Upper lobe of right lung (tissue), 1 donor: ENCODE data around the gene P2RX2. TPM values are rescaled to one million over a fixed set of nuclear protein-coding genes. Genes with fewer than 3 reads are reported as not detected.

Experiments used
- ATAC-seq: fragments of 200-7000 bp; cut with Tn5 transposase; one replicate; pipeline ENCODE4 v1.9.1; 2020; ENCODE audit warnings: mild to moderate bottlenecking, moderate library complexity
- DNase-seq: peaks from one replicate; pipeline ENCODE4 v3.0.0-alpha.2; 2020
- H3K27ac ChIP-seq: fragments of 200-600 bp; one replicate; pipeline ENCODE4 v1.8.0; 2022
- H3K27me3 ChIP-seq: fragments of 200-600 bp; one replicate; pipeline ENCODE4 v1.8.0; 2022; ENCODE audit warnings: mild to moderate bottlenecking
- H3K36me3 ChIP-seq: fragments of 200-600 bp; one replicate; pipeline ENCODE4 v1.8.0; 2022
- H3K4me1 ChIP-seq: fragments of 200-600 bp; one replicate; pipeline ENCODE4 v1.8.0; 2022
- H3K4me3 ChIP-seq: fragments of 200-600 bp; one replicate; pipeline ENCODE4 v1.8.0; 2022; ENCODE audit warnings: mild to moderate bottlenecking
- H3K9me3 ChIP-seq: fragments of 200-600 bp; one replicate; pipeline ENCODE4 v1.8.0; 2022
- CTCF ChIP-seq: fragments of 200-600 bp; IDR thresholded peaks from one replicate; pipeline ENCODE4 v1.8.0; 2022; ENCODE audit warnings: antibody characterized with exemption
- intact Hi-C: fragments of 100-400 bp; cut with DNase I; formaldehyde crosslinking; loops from one replicate; pipeline ENCODE4 v1.11.0; 2022
- total RNA-seq: library from RNA; stranded (reverse); fragmentation: NEBNext Ultra II Directional; extraction: Animal tissue kit (Norgen Biotek cat#: 25700); gene quantifications from one replicate; pipeline ENCODE4 v1.2.1, GENCODE V29; 2021
- donor health status: DM: no; HTN: yes; CAD: no; lungs with severe emphysema.

The P2RX2 gene
- total RNA-seq, 1 donor from 2014 or later, result 0.55 TPM

GRCh38 chr12:132571598-132571997, 47.0 kb upstream of the P2RX2 start:
- H3K27me3 ChIP-seq, result no peaks in the 10 kb centered on the region
- H3K4me1 ChIP-seq, result peaks cover 3% of the 10 kb centered on the region
- no peak overlapping the region for H3K27ac ChIP-seq
- intact Hi-C loops, result no loop called here
- peaks cover 25% of the 10 kb centered on the region for H3K36me3 ChIP-seq
- no peak for TF ChIP-seq CTCF
- no peaks in the 10 kb centered on the region for H3K9me3 ChIP-seq
- DNase-seq (no peak), ATAC-seq (no peak)
- H3K4me3 ChIP-seq, result no peak overlapping the region

- ATAC-seq, result peak; percentile 80
- no peak overlapping the region for H3K27ac ChIP-seq
- intact Hi-C loops, result no loop called here
- H3K27me3 ChIP-seq, result no peaks in the 10 kb centered on the region
- peaks cover 30% of the 10 kb centered on the region for H3K36me3 ChIP-seq
- peak; percentile 83 for DNase-seq
- H3K4me3 ChIP-seq, result no peak overlapping the region
- H3K9me3 ChIP-seq, result no peaks in the 10 kb centered on the region
- peaks cover 3% of the 10 kb centered on the region for H3K4me1 ChIP-seq
- no peak for TF ChIP-seq CTCF
Observed at GRCh38 chr12:132572106-132572505, 46.5 kb upstream of the P2RX2 start.

DNA sequence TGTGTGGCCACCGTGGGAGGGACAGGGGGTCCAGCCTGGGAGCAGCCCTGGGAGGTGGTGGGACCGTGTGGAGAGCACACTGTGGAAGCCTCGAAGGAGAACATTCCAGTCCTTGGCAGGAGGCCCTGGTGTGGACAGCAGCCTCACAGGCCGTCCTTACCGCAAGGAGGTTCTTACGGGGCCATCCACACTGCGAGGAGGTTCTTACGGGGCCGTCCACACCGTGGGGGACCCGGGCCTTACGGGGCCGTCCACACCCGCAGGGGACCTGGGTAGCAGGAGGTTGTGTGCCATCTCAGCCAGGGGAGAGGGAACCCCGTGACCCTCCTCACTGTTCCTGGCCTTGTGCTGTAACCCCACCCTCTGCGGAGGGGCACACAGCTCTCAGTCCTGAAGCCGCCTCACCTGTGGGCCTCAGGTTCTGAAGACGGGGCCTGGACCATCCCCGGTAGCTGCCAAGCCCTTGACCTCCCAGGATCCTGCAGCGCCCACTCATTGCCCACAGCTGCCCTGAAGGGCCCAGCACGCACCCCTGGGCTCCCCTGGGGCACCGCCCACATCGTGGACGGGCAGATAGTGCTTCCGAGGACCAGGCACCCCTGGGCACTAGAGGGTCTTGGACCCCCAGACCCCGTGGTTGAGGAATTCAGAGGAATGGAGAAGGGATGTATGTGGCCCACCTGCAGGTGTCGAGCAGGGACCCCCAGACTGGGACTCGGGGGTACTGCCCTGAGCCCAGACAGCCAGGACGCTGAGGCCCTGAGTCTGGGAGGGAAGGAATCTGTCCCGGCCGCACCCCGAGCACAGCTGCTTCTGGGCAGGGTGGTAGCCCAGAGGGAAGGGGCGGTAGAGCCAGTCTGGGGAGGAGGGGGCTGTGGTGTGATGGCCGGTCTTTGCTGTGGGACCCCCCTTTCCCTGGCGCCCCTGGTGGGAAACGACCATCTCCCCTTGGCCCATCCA, 45.5 kb upstream of the P2RX2 start:
- Histone ChIP-seq H3K4me1 (peaks cover 3% of the 10 kb centered on the region), H3K36me3 (peaks cover 38% of the 10 kb centered on the region), H3K27me3 (no peaks in the 10 kb centered on the region), H3K27ac (no peak overlapping the region), H3K9me3 (no peaks in the 10 kb centered on the region), H3K4me3 (no peak overlapping the region)
- TF ChIP-seq CTCF, result no peak
- no peak for DNase-seq
- intact Hi-C loops, result no loop called here
- ATAC-seq, result no peak

- ATAC-seq (no peak), DNase-seq (no peak)
- Histone ChIP-seq H3K27me3 (no peaks in the 10 kb centered on the region), H3K36me3 (peaks cover 38% of the 10 kb centered on the region), H3K4me3 (no peak overlapping the region), H3K9me3 (no peaks in the 10 kb centered on the region), H3K4me1 (peaks cover 3% of the 10 kb centered on the region), H3K27ac (no peak overlapping the region)
- TF ChIP-seq CTCF, result no peak
- intact Hi-C loops, result no loop called here
Observed at GRCh38 chr12:132574271-132574996, 44.1 kb upstream of the P2RX2 start.

DNA sequence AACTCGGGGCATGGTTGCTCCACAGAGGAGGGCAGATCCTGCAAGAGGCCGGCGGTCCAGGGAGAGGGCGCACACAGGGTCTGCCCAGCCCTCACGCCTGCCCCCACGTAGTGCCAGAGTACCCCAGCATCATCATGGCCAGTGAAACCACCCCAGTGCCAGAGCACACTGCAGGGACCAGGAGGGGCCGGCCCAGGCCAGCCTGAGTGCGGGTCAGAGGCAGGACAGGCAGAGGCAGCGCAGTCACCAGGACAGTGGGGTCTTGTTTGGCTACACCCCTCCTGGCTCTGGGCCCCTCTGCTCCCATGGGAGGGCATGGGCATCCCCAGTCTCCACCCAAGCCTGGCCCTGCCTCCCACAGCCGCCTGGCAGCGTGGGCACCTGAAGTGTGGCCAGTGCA, 42.9 kb upstream of the P2RX2 start:
- no peak overlapping the region for H3K27ac ChIP-seq
- H3K9me3 ChIP-seq, result no peaks in the 10 kb centered on the region
- intact Hi-C loops, result no loop called here
- no peaks in the 10 kb centered on the region for H3K27me3 ChIP-seq
- H3K36me3 ChIP-seq, result peaks cover 38% of the 10 kb centered on the region
- DNase-seq (no peak), ATAC-seq (no peak)
- TF ChIP-seq CTCF, result no peak
- H3K4me1 ChIP-seq, result peaks cover 3% of the 10 kb centered on the region
- no peak overlapping the region for H3K4me3 ChIP-seq
